GM21528 (cell line): ENCODE measurements around the gene HOXC12.

ENCODE experiments used
- ATAC-seq: cut with Tn5 transposase; IDR thresholded peaks from one replicate; pipeline ENCODE4 v1.9.1; 2021; ENCODE audit warnings: mild to moderate bottlenecking, moderate library complexity; ENCODE audit not compliant: unreplicated experiment, low FRiP score

Gene HOXC12

DNA sequence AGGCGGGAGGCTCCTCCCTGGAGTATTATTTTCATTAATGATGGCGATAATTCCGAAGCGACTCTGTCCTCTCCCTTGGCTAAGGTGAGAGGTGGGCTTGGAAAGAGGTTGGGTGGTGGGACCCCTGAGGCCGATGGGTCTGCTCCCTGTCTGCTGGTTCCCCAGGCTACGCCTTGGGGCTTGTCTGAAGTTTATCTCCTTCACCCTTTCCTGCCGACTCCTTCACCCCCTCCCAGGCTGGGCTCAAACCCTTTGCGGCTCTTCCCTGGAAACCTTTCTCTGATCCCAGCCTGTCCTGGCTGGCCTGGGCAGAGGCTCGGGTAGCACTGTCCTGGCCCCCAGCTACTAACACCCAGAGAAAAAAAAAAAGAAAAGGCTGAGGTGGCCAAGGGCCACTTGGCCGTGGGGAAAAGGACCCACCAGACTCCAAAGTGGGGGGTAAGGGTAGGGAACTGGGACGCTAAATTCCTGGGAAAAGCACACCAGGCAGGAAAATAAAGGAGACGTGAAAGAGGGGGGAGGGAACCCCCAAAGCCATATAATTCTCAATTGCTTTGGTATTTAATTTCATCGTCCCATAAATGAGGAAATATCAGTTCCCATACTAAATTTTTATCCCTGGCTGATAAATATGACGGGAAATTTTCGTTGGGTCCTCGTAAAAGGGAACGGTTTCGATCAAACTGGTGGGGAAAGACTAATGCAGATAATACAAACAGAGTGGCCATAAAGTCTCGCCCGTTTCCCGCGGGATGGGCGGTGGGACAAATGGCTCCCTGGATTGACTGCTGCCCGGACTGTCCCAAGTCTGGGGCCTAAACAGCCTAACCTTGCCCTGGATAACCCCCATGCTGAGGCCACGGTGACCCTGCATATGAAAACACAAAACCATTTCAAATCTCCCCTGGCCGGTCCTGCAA, 28.2 kb downstream of the HOXC12 start:
- no peak for ATAC-seq

GRCh38 chr12:53983568-53983949, 28.9 kb downstream of the HOXC12 start:
- no peak for ATAC-seq

DNA sequence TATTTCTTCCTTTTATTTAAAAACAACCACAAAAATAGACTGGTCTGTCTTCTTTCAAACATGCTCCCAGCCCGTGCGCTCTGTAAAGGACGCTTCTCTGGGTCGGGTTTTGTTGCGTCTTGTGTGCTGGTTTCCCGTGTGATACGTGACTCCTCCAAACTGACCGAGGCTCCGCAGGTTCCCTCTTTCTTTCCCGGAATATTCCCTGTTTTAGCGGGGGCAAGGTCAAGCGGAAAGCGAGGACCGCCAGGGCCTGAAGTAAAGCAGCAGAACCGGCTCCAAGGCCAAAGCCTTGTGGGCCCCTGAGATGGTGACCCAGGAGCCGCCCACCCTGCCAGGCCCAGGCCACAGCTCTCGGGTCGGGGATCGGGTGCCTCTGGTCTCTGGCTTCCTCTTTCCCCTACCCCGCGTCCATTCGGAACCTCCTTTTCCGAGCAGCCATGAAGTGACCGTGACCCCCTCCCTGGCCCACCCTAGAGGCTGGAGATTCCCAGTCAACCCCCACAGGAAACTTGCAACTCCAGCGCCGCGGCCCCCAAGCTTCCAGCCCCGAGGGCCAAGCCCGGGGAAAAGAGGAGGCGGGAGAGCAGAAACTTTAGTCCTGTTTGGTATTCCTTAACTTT, 29.4 kb downstream of the HOXC12 start:
- no peak for ATAC-seq

DNA sequence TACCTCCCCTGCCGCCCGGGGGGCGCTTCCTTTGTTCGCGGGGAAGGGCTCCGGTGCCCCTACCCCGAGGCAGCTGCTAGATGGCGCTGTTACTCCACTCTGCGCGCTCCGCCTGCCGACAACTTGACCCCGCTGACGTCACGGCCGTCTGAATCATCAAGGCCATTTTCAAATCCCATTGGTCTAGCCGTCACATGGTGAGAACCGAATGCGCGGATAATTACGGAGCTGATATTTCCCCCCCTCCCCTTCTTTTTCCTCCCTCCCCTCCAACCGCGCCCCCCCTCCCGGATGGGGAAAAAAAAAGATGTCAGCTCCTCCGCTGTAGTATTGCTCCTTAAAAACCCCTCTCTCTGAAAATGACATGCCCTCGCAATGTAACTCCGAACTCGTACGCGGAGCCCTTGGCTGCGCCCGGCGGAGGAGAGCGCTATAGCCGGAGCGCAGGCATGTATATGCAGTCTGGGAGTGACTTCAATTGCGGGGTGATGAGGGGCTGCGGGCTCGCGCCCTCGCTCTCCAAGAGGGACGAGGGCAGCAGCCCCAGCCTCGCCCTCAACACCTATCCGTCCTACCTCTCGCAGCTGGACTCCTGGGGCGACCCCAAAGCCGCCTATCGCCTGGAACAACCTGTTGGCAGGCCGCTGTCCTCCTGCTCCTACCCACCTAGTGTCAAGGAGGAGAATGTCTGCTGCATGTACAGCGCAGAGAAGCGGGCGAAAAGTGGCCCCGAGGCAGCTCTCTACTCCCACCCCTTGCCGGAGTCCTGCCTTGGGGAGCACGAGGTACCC, 30.4 kb downstream of the HOXC12 start, which contains the start of gene HOXC10:
Gene HOXC10 (plus strand): TSS at position 246 of the 791 bp plus-strand sequence. CDS start 114 bp downstream, at position 360.
- no peak for ATAC-seq

- no peak for ATAC-seq
These were observed 30.9 kb downstream of the HOXC12 start for GRCh38 chr12:53985692-53985993.

DNA sequence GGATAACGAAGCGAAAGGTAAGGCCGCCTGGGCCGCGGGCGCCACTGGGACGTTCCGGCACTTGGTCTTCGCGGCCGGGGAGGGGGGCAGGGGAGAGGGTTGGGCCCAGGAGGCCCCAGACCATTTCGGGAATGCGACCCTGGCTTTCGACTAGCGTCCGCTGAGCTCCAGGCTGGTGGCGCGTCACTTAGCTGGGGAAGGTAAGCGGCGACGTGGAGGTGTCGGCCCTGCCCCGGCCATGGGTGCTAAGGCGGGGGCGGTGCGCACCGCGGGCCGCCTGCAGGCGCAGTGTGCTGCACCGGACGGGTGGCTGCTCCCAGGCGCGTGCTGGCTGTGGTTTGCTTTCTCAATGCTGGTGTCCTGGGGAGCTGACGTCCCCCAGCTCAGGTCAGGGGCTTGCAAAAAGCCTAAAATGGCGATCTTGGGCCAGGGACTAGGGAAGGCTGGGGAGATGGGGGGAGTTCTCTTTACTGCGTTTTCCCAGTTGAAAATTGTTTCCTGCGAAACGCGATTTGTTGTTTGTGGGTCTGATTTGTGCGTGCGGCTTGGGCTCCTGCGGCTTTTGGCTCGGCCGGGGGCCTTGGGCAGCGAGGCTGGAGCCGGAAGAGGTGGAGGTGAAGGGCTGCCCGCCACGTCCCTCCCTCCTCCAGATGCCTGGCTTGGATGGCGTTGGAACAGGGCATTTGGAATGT, 31.4 kb downstream of the HOXC12 start:
- ATAC-seq: no peak

DNA sequence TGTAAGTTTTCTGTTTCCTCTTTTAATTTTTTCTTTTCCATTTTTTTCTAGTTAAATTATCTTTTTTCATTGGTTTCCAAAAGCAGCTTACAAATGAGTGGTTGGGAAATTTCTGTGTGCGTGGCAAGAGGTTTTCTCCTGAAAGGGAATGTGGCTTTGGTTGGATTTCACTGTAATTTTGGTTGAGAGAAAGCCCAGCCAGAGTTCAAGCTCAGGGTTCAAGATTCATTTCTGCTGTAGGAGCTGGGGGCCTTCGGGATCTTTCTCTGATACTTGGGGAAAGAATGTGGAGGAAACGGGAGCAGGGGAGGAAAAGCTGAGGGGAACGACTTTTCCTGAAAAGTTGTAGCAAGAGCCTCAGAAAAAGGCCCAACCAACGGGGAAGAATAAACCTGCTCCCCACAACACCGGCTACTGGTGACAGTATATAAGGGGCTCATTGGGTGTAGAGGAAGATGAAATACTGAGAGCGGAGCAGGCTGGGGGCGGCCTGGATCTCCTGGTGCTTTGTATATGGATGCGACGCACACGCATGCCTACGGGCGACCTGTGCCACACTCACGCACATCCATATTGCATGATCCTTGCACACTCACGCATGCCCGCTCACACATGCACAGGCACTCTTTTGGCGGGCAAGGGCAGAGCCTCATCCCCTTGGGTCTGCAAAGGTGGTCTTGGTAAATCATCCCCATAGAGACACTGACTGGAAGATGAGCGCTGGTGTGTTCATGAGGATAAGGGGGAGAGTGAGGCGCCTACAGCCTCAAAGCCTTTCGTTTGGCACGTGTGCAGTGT, 32.2 kb downstream of the HOXC12 start:
- ATAC-seq: no peak

GRCh38 chr12:53987787-53988230, 33.1 kb downstream of the HOXC12 start:
- ATAC-seq: no peak

DNA sequence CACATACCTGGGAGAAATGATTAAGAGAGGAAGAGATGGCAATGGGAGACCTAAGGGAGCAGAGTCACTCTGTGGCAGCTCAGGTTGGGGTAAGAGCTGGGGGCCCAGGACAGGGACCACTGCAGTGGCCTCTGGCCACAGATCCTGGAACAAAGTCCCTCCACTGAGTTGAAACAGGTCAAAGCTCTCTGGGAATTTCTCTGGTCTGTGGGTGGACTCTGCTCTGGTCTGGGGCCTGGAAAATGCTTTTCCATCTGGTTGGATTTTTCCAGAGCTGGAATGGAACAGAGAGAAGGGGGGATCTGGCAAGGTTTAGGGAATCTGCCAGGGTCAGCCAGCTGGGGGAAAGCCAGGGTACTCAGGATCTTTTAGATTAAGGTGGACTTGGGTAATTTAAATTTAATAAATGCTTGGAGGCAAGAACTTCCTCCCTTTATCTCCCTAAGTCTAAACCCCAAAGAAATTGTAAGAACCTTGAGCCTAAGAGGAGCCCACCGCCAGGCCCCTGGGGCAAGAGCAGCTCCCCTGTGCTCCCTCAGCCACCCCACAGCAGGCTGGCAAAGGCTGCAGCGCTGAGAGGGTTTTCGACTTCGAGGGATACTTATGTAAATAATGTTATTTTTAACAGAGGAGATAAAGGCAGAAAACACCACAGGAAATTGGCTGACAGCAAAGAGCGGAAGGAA, 34.0 kb downstream of the HOXC12 start:
- no peak for ATAC-seq

DNA sequence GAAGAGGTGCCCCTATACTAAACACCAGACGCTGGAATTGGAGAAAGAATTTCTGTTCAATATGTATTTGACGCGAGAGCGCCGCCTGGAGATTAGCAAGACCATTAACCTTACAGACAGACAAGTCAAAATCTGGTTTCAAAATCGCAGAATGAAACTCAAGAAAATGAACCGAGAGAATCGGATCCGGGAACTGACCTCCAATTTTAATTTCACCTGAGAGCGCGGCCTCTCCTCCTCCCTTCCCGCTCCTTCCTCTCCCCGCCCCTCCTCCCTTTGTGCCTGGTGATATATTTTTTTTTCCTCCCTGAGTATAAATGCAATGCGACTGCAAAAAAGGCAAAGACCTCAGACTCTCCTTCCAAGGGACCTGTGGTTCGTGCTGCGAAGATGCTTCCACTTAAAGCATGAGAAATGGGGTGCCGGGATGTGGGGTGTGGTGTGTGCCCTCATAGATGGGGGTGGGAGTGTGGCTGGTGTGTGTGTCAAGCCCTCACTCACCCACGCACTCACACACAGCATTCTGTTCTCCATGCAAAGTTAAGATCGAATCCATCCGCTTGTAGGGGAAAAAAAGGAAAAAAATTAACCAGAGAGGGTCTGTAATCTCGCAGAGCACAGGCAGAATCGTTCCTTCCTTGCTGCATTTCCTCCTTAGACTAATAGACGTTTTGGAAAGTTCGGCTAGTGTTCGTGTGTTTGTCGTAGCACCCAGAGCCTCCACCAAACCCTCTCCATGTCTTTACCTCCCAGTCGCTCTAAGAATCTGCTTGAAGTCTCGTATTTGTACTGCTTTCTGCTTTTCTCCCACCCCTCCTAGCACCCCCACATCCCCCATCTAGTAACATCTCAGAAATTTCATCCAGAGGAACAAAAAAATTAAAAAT, 34.8 kb downstream of the HOXC12 start:
- no peak for ATAC-seq

GRCh38 chr12:53990311-53991076, 35.8 kb downstream of the HOXC12 start:
- no peak for ATAC-seq

- ATAC-seq: no peak
These were observed 36.4 kb downstream of the HOXC12 start for GRCh38 chr12:53991077-53991460.

GRCh38 chr12:53992377-53992889, 37.7 kb downstream of the HOXC12 start:
- no peak for ATAC-seq

- ATAC-seq: no peak
These were observed 38.7 kb downstream of the HOXC12 start for GRCh38 chr12:53993162-53994008.

DNA sequence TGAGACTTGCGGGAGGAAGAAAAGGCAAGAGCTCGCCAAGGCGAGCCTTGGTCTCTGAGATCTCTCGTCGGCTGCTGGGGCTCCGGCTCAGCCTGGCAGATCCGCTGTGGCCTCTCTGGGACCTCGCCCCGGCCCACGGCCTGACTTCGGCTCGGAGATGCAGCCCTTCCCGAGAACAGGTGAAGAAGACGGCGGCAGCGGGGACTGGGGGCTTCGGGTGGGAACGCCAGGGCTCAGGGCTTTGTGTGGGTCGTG, 39.2 kb downstream of the HOXC12 start:
- ATAC-seq: no peak

DNA sequence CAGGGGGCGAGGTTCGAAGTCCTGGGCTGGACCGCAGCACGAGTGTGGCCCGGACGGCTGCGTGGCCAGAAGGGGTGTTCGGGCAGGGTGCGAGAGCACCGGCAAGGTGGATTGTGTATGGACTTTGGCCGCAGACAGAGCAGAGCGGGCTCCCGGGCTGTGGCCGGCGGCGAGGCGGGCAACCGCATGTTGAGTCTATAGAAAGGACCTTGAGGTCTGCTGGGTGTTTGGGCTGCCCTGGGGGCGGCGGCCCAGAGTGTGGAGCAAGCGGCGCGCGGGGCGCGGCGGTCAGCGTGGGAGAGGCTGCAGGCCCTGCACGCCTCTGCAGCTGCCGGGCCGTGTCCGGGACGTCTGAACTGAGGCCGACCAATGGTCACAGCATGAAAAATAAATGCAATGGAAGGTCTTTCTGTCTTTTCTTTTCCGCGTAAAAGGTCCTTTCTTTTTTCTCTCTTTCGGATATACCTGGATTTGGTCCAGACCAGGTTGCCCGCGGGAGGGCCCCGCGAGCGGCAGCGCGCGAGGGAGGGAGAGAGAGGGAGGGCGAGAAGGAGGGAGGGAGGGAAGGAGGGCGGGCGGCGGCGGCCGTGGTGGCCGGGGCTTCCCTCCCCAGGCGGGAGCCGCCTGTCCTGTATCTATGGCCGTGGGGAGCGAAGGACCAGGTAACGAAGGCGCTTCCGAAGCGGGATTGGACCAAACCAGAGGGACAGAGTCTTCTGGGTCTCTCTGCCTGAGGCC, 39.7 kb downstream of the HOXC12 start:
- ATAC-seq: no peak
